K562 (cell line): Measurements from ENCODE around the gene ANXA8. TPM values are rescaled to one million over a fixed set of nuclear protein-coding genes. Genes with fewer than 3 reads are reported as not detected.

Experiments
- ATAC-seq: fragments of 200-7000 bp; cut with Tn5 transposase; 3 replicates; pipeline ENCODE4 v1.9.1; 2020; ENCODE audit warnings: moderate library complexity
- BruUV-seq: library from RNA; stranded (reverse); fragments of 400-500 nt; replicated peaks from 2 replicates; lab custom pipeline; 2021; lab: Mats Ljungman, UMichigan
- CTCF ChIA-PET: fragments of 300-600 bp; formaldehyde crosslinking; extraction: SDS; loops from one replicate; lab custom pipeline; 2021; ENCODE audit warnings: low intra/inter-chr PET ratio; lab: Yijun Ruan, JAX
- POLR2A ChIA-PET: fragments of 300-600, 350-650 bp; sonication (Branson Sonifier 250); formaldehyde crosslinking; extraction: SDS; loops from one replicate; lab custom pipeline; 2021; ENCODE audit warnings: antibody characterized with exemption, inconsistent platforms; lab: Yijun Ruan, JAX
- DNase-seq, 4 experiments: peaks; one replicate each; pipeline versions ENCODE4 v3.0.0 to v3.0.0-alpha.2; 2011 to 2018; ENCODE audit warnings: low spot score in 3 of 4, mixed read lengths in 3 of 4; ENCODE audit errors: extremely low read depth in 1 of 4
- FAIRE-seq: peaks from 2 replicates; lab custom pipeline; 2011; peaks lifted over from hg19 to GRCh38; lab: Jason Lieb, UNC
- H2AFZ ChIP-seq: 2 replicates; pipeline ENCODE4 v1.6.0; 2011; ENCODE audit warnings: low read depth, low read length, control low read depth, inconsistent platforms
- H3K27ac ChIP-seq: fragments of 200-600 bp; 3 replicates; pipeline ENCODE4 v1.8.0; 2011; ENCODE audit warnings: low read depth, mild to moderate bottlenecking, control low read depth, inconsistent platforms, low read length, moderate library complexity, mixed read lengths; ENCODE audit errors: extremely low read depth
- H3K27me3 ChIP-seq, 2 experiments: fragments of 300-600 bp in 1 of 2; 2 replicates in 1 of 2; 3 replicates in 1 of 2; pipeline versions ENCODE4 v1.6.0 to v1.8.0; 2011; ENCODE audit warnings: inconsistent platforms in 2 of 2, low read length in 2 of 2, mild to moderate bottlenecking in 1 of 2, mixed read lengths in 1 of 2, moderate library complexity in 1 of 2; ENCODE audit not compliant: control insufficient read depth in 2 of 2, insufficient read depth in 2 of 2
- H3K36me3 ChIP-seq: fragments of 300-600 bp; 3 replicates; pipeline ENCODE4 v1.8.0; 2011; ENCODE audit warnings: mild to moderate bottlenecking, low read length, inconsistent platforms; ENCODE audit not compliant: control insufficient read depth, insufficient read depth
- H3K4me1 ChIP-seq, 2 experiments: fragments of 200-600 bp in 1 of 2; replicated peaks in 1 of 2; 2 replicates in 1 of 2; 3 replicates in 1 of 2; pipeline versions ENCODE4 v1.5.1 to v1.8.0; 2011; ENCODE audit warnings: inconsistent platforms in 2 of 2, low read length in 2 of 2, mild to moderate bottlenecking in 1 of 2, mixed read lengths in 1 of 2, moderate library complexity in 1 of 2; ENCODE audit not compliant: control insufficient read depth in 2 of 2, insufficient read depth in 2 of 2
- H3K4me2 ChIP-seq: 2 replicates; pipeline ENCODE4 v1.6.1; 2011; ENCODE audit warnings: low read length, control low read depth, inconsistent platforms, mixed read lengths; ENCODE audit not compliant: insufficient read depth
- H3K4me3 ChIP-seq: fragments of 200-600 bp; sonication (generic), shearing (Covaris generic); 2 replicates; pipeline ENCODE4 v1.5.1; 2016; ENCODE audit warnings: control low read depth, inconsistent platforms
- H3K79me2 ChIP-seq: fragments of 200-600 bp; 3 replicates; pipeline ENCODE4 v1.8.0; 2011; ENCODE audit warnings: low read length, inconsistent platforms; ENCODE audit not compliant: control insufficient read depth, insufficient read depth
- H3K9ac ChIP-seq, 2 experiments: 2 replicates each; pipeline versions ENCODE4 v1.6.0 to v1.6.1; 2011; ENCODE audit warnings: low read depth in 2 of 2, low read length in 2 of 2, control low read depth in 1 of 2, inconsistent platforms in 1 of 2, mild to moderate bottlenecking in 1 of 2, mixed read lengths in 1 of 2; ENCODE audit not compliant: insufficient read depth in 1 of 2
- H3K9me1 ChIP-seq: one replicate; pipeline ENCODE4 v1.6.0; 2011; ENCODE audit warnings: inconsistent platforms, mild to moderate bottlenecking, low read length, moderate library complexity; ENCODE audit not compliant: control insufficient read depth, insufficient read depth
- H3K9me3 ChIP-seq: replicated peaks from 2 replicates; pipeline ENCODE4 v1.5.1; 2011; ENCODE audit warnings: low read depth, low read length, inconsistent platforms; ENCODE audit not compliant: control insufficient read depth, insufficient read depth
- H4K20me1 ChIP-seq: replicated peaks from 2 replicates; pipeline ENCODE4 v1.6.1; 2011; ENCODE audit warnings: low read length, inconsistent platforms, mixed read lengths; ENCODE audit not compliant: control insufficient read depth, insufficient read depth
- ATF3 ChIP-seq, 2 experiments: fragments of 450-650 bp in 1 of 2; sonication (generic) in 1 of 2; formaldehyde crosslinking in 1 of 2; IDR thresholded peaks in 1 of 2; conservative IDR thresholded peaks in 1 of 2; 2 replicates each; pipeline versions ENCODE4 v1.6.1 to v1.8.1; 2016 to 2023; ENCODE audit warnings: mild to moderate bottlenecking in 2 of 2, moderate library complexity in 2 of 2, inconsistent platforms in 1 of 2, missing genetic modification reagents in 1 of 2
- KDM5B ChIP-seq: fragments of 200-600 bp; sonication (generic); IDR thresholded peaks from 2 replicates; pipeline ENCODE4 v1.6.1; 2012; ENCODE audit warnings: low read depth, mild to moderate bottlenecking, moderate library complexity, low read length, control low read depth, inconsistent platforms; ENCODE audit not compliant: insufficient replicate concordance
- MTA1 ChIP-seq: fragments of 450-650 bp; IDR thresholded peaks from 2 replicates; pipeline ENCODE4 v1.6.1; 2017; ENCODE audit warnings: borderline replicate concordance
- ZNF444 ChIP-seq: fragments of 250-450 bp; sonication (Bioruptor Pico); IDR thresholded peaks from 2 replicates; pipeline ENCODE4 v1.4.0; 2020; ENCODE audit warnings: mild to moderate bottlenecking, moderate library complexity
- ZNF668 ChIP-seq: fragments of 250-450 bp; sonication (Bioruptor Pico); IDR thresholded peaks from 2 replicates; pipeline ENCODE4 v1.8.0; 2022; ENCODE audit warnings: mild to moderate bottlenecking, inconsistent platforms
- ZNF699 ChIP-seq: fragments of 250-450 bp; sonication (Bioruptor Pico); IDR thresholded peaks from 2 replicates; pipeline ENCODE4 v1.8.0; 2021; ENCODE audit warnings: mild to moderate bottlenecking, moderate library complexity; ENCODE audit not compliant: insufficient replicate concordance
- WGBS: fragments of 100-300 bp; shearing (Covaris generic); methylation state at CpG from one replicate; pipeline ENCODE4 v1.1.6; 2016; ENCODE audit warnings: low coverage, mixed read lengths; ENCODE audit not compliant: insufficient coverage; ENCODE audit errors: missing lambda C conversion rate; 5-methylcytosine and 5-hydroxymethylcytosine counted together
- in situ Hi-C: fragments of 300-500 bp; cut with MboI; formaldehyde crosslinking; loops from 4 replicates; pipeline ENCODE4 v1.15.0; 2018; ENCODE audit warnings: inconsistent platforms, mixed read lengths
- intact Hi-C: fragments of 100-400 bp; cut with micrococcal nuclease; formaldehyde crosslinking; loops from 2 replicates; pipeline ENCODE4 v1.14.2; 2022
- polyA plus RNA-seq, 8 experiments: library from polyadenylated mRNA; depleted of rRNA in 4 of 8; stranded (reverse) in 5 of 8; unstranded in 3 of 8; fragments of >200 nt; fragmentation: Nextera tagmentation in 2 of 8; fragmentation: Illumina TruSeq in 1 of 8; extraction: Ambion mirVana in 2 of 8; extraction: Trizol in 1 of 8; gene quantifications; 2 replicates each; pipeline versions ENCODE4 v1.2.1 to v1.2.3, GENCODE V29; 2011 to 2014; ENCODE audit warnings: inconsistent platforms in 1 of 8, missing spikeins in 1 of 8
- total RNA-seq, 7 experiments: library from RNA; depleted of rRNA in 6 of 7; stranded (reverse); fragments of >200 nt in 6 of 7; fragmentation: Illumina TruSeq in 2 of 7; extraction: Trizol in 2 of 7; gene quantifications; 2 replicates each; pipeline versions ENCODE4 v1.2.1 to v1.2.3, GENCODE V29; 2011 to 2021; ENCODE audit warnings: low replicate concordance in 1 of 7
- TF ChIP-seq, protein P1 (sequence below): fragments of 200-600 bp; sonication (generic); IDR thresholded peaks from one replicate; pipeline ENCODE4 v1.6.1; 2012; ENCODE audit warnings: mild to moderate bottlenecking, low read depth, low read length, inconsistent platforms

Gene ANXA8
- total and polyA plus RNA-seq, 9 of the 15 experiments (the other 6 are each of a cell fraction or from before 2014, with no cell fraction given) = not detected

- in situ Hi-C loops (loop anchor here (25.0 kb wide), 1 partner anchor 113 kb away; no protein-coding TSS in a partner anchor), intact Hi-C loops (no loop called here)
- Histone ChIP-seq H3K4me1 (peaks cover 0 to 8% of the 10 kb centered on the region in 2 experiments; a peak in 1 of 5 replicates), H3K27ac (no peak overlapping the region), H3K27me3 (peaks cover 18 to 46% of the 10 kb centered on the region in 2 experiments; a peak in 4 of 5 replicates), H2AFZ (no peak overlapping the region), H3K9ac (no peak overlapping the region), H3K9me1 (no peaks in the 10 kb centered on the region), H3K4me2 (no peak overlapping the region), H3K36me3 (no peaks in the 10 kb centered on the region), H4K20me1 (no peaks in the 10 kb centered on the region; the same call in 1 of the 2 replicates), H3K79me2 (no peaks in the 10 kb centered on the region), H3K4me3 (no peak overlapping the region), H3K9me3 (no peaks in the 10 kb centered on the region)
- BruUV-seq = no TSS peak
- TF ChIP-seq ZNF699 (CRISPR knock-in tag) = no peak
- TF ChIP-seq ZNF444 = no peak
- no peak for TF ChIP-seq KDM5B
- TF ChIP-seq MTA1 = no peak
- TF ChIP-seq, protein P1, sequence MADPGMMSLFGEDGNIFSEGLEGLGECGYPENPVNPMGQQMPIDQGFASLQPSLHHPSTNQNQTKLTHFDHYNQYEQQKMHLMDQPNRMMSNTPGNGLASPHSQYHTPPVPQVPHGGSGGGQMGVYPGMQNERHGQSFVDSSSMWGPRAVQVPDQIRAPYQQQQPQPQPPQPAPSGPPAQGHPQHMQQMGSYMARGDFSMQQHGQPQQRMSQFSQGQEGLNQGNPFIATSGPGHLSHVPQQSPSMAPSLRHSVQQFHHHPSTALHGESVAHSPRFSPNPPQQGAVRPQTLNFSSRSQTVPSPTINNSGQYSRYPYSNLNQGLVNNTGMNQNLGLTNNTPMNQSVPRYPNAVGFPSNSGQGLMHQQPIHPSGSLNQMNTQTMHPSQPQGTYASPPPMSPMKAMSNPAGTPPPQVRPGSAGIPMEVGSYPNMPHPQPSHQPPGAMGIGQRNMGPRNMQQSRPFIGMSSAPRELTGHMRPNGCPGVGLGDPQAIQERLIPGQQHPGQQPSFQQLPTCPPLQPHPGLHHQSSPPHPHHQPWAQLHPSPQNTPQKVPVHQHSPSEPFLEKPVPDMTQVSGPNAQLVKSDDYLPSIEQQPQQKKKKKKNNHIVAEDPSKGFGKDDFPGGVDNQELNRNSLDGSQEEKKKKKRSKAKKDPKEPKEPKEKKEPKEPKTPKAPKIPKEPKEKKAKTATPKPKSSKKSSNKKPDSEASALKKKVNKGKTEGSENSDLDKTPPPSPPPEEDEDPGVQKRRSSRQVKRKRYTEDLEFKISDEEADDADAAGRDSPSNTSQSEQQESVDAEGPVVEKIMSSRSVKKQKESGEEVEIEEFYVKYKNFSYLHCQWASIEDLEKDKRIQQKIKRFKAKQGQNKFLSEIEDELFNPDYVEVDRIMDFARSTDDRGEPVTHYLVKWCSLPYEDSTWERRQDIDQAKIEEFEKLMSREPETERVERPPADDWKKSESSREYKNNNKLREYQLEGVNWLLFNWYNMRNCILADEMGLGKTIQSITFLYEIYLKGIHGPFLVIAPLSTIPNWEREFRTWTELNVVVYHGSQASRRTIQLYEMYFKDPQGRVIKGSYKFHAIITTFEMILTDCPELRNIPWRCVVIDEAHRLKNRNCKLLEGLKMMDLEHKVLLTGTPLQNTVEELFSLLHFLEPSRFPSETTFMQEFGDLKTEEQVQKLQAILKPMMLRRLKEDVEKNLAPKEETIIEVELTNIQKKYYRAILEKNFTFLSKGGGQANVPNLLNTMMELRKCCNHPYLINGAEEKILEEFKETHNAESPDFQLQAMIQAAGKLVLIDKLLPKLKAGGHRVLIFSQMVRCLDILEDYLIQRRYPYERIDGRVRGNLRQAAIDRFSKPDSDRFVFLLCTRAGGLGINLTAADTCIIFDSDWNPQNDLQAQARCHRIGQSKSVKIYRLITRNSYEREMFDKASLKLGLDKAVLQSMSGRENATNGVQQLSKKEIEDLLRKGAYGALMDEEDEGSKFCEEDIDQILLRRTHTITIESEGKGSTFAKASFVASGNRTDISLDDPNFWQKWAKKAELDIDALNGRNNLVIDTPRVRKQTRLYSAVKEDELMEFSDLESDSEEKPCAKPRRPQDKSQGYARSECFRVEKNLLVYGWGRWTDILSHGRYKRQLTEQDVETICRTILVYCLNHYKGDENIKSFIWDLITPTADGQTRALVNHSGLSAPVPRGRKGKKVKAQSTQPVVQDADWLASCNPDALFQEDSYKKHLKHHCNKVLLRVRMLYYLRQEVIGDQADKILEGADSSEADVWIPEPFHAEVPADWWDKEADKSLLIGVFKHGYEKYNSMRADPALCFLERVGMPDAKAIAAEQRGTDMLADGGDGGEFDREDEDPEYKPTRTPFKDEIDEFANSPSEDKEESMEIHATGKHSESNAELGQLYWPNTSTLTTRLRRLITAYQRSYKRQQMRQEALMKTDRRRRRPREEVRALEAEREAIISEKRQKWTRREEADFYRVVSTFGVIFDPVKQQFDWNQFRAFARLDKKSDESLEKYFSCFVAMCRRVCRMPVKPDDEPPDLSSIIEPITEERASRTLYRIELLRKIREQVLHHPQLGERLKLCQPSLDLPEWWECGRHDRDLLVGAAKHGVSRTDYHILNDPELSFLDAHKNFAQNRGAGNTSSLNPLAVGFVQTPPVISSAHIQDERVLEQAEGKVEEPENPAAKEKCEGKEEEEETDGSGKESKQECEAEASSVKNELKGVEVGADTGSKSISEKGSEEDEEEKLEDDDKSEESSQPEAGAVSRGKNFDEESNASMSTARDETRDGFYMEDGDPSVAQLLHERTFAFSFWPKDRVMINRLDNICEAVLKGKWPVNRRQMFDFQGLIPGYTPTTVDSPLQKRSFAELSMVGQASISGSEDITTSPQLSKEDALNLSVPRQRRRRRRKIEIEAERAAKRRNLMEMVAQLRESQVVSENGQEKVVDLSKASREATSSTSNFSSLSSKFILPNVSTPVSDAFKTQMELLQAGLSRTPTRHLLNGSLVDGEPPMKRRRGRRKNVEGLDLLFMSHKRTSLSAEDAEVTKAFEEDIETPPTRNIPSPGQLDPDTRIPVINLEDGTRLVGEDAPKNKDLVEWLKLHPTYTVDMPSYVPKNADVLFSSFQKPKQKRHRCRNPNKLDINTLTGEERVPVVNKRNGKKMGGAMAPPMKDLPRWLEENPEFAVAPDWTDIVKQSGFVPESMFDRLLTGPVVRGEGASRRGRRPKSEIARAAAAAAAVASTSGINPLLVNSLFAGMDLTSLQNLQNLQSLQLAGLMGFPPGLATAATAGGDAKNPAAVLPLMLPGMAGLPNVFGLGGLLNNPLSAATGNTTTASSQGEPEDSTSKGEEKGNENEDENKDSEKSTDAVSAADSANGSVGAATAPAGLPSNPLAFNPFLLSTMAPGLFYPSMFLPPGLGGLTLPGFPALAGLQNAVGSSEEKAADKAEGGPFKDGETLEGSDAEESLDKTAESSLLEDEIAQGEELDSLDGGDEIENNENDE = no peak
- peak; percentile 36; the same call in 1 of the 2 replicates for TF ChIP-seq ATF3 (IDR thresholded peaks at IDR 0.05)
- TF ChIP-seq ATF3 (CRISPR knock-in tag; conservative IDR thresholded peaks at IDR 0.05) = no peak
- no peak for TF ChIP-seq ZNF668 (CRISPR knock-in tag)
- no peak for FAIRE-seq
- ChIA-PET POLR2A (interaction anchor here (0.6 to 1.4 kb wide), 3 partner anchors 7 to 54 kb away, joined by 3 read pairs; no protein-coding TSS in a partner anchor), CTCF (no interaction called here)
- 0% methylated on average over 9 of the region's 9 CpGs for WGBS
- DNase-seq = peak in 2 of 4 experiments; percentile 2 to 4
- ATAC-seq = no peak
Observed at GRCh38 chr10:47449102-47449978, 34.6 kb downstream of the ANXA8 start.
